Esophagus squamous epithelium (tissue), 5 donors: Measurements from ENCODE around the gene PRKCQ. TPM values are rescaled to one million over a fixed set of nuclear protein-coding genes. Genes with fewer than 3 reads are reported as not detected.

Experiments used
- DNase-seq: peaks from one replicate; lab custom pipeline; 2025; lab: John Stamatoyannopoulos, UW
- H3K27ac ChIP-seq, 4 donors: fragments of 200-600 bp; sonication (generic); one replicate each; pipeline ENCODE4 v1.5.1; 2016 to 2019; ENCODE audit warnings: mild to moderate bottlenecking in 1 of 4
- H3K27me3 ChIP-seq, 4 donors: fragments of 200-600 bp; sonication (generic); 1 replicate in 3 of 4; 2 replicates in 1 of 4; pipeline versions ENCODE4 v1.5.1 to v1.6.0; 2017 to 2021; ENCODE audit warnings: antibody characterized with exemption in 1 of 4
- H3K36me3 ChIP-seq, 3 donors: fragments of 200-600 bp; sonication (generic); one replicate each; pipeline ENCODE4 v1.5.1; 2016 to 2019
- H3K4me1 ChIP-seq, 3 donors: fragments of 200-600 bp; sonication (generic); one replicate each; pipeline ENCODE4 v1.5.1; 2017 to 2019
- H3K4me3 ChIP-seq, 4 donors: fragments of 200-600 bp; sonication (generic); 1 replicate in 3 of 4; 2 replicates in 1 of 4; pipeline ENCODE4 v1.5.1; 2016 to 2019; ENCODE audit warnings: mild to moderate bottlenecking in 2 of 4, moderate library complexity in 1 of 4
- H3K9me3 ChIP-seq, 3 donors: fragments of 200-600 bp; sonication (generic); one replicate each; pipeline ENCODE4 v1.5.1; 2016 to 2019
- POLR2A ChIP-seq, 4 donors: fragments of 450-650 bp; IDR thresholded peaks; one replicate each; pipeline ENCODE4 v1.6.1; 2017; ENCODE audit warnings: antibody characterized with exemption in 4 of 4, mild to moderate bottlenecking in 4 of 4, moderate library complexity in 3 of 4
- WGBS, 2 donors: methylation state at CpG; one replicate each; pipeline ENCODE4 v1.1.5; 2018; 5-methylcytosine and 5-hydroxymethylcytosine counted together
- intact Hi-C: fragments of 100-400 bp; cut with DNase I; formaldehyde crosslinking; loops from one replicate; pipeline ENCODE4 v1.15.0; 2022
- total RNA-seq, 4 donors: library from RNA; depleted of rRNA; stranded (reverse); fragments of >200 nt; gene quantifications; one replicate each; pipeline ENCODE4 v1.1.0, GENCODE V29; 2016
- TF ChIP-seq, protein P1 (sequence below), 6 experiments: fragments of 450-650 bp in 4 of 6; fragments of 200-600 bp in 2 of 6; sonication (generic) in 2 of 6; IDR thresholded peaks; one replicate each; pipeline ENCODE4 v1.5.1; 2016 to 2019; ENCODE audit warnings: antibody characterized with exemption in 6 of 6, mild to moderate bottlenecking in 4 of 6, moderate library complexity in 4 of 6
- donor health status: DM: yes; HTN: yes; CAD: no.

The PRKCQ gene
- total RNA-seq, 4 donors from 2014 or later = 0.76 to 2.7 (median 1.4) TPM

DNA sequence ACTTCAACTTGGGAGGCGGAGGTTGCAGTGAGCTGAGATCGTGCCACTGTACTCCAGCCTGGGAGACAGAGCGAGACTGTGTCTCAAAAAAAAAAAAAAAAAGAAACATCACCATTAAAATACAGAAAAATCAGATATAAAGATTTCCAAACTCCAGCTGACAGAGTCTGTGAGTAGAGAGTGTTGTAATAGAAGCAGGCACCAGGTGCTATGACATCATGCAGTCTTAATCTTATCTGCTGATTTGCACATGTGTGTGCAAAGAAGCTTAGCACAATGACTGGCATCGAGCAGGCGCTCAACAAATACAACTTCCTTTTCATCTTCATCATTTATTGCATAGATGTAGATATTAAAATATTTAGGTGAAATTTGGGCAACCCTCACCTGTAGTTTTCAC is 92.2 kb downstream of the PRKCQ start:
- H3K4me3 ChIP-seq = no peak overlapping the region

DNA sequence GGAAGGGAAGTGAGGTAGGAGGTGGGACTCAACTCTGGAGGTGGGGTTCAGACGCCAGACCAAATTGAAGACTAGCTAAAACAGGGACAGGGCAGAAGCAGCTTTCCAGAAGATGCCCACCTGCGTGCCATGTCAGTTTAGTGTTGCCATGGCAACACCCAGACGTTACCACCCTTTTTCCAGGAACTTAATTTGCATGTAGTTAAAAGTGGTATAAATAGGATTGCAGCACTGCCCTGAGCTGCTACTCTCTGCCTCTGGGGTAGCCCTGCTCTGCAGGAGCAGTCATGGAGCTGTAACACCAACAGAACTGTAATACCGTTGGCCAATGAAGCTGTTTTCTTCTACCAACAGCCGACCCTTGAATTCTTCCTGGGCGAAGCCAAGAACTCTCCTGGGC is 93.8 kb downstream of the PRKCQ start:
- Histone ChIP-seq H3K27ac (no peak overlapping the region), H3K4me1 (peaks cover 0 to 5% (median 0%) of the 10 kb centered on the region in 3 donors), H3K9me3 (no peaks in the 10 kb centered on the region), H3K27me3 (no peaks in the 10 kb centered on the region), H3K4me3 (no peak overlapping the region), H3K36me3 (no peaks in the 10 kb centered on the region)
- intact Hi-C loops = no loop called here
- DNase-seq = no peak
- 83 to 89% methylated on average over 3 to 5 of the region's 6 CpGs for WGBS, 2 donors
- no peak for TF ChIP-seq POLR2A (IDR thresholded peaks at IDR 0.05)
- TF ChIP-seq, protein P1, sequence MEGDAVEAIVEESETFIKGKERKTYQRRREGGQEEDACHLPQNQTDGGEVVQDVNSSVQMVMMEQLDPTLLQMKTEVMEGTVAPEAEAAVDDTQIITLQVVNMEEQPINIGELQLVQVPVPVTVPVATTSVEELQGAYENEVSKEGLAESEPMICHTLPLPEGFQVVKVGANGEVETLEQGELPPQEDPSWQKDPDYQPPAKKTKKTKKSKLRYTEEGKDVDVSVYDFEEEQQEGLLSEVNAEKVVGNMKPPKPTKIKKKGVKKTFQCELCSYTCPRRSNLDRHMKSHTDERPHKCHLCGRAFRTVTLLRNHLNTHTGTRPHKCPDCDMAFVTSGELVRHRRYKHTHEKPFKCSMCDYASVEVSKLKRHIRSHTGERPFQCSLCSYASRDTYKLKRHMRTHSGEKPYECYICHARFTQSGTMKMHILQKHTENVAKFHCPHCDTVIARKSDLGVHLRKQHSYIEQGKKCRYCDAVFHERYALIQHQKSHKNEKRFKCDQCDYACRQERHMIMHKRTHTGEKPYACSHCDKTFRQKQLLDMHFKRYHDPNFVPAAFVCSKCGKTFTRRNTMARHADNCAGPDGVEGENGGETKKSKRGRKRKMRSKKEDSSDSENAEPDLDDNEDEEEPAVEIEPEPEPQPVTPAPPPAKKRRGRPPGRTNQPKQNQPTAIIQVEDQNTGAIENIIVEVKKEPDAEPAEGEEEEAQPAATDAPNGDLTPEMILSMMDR (IDR thresholded peaks at IDR 0.05) = no peak

More for the DNA sequence above, 92.2 kb downstream of the PRKCQ start:
- Histone ChIP-seq H3K27ac (no peak overlapping the region), H3K4me1 (peaks cover 0 to 21% (median 0%) of the 10 kb centered on the region in 3 donors), H3K36me3 (no peaks in the 10 kb centered on the region), H3K27me3 (no peaks in the 10 kb centered on the region), H3K9me3 (no peaks in the 10 kb centered on the region)
- no peak for DNase-seq
- no peak for TF ChIP-seq POLR2A (IDR thresholded peaks at IDR 0.05)
- TF ChIP-seq, protein P1 (IDR thresholded peaks at IDR 0.05) = no peak
- WGBS, 2 donors = 76 to 88% methylated on average over 4 to 5 of the region's 5 CpGs
- intact Hi-C loops = no loop called here

DNA sequence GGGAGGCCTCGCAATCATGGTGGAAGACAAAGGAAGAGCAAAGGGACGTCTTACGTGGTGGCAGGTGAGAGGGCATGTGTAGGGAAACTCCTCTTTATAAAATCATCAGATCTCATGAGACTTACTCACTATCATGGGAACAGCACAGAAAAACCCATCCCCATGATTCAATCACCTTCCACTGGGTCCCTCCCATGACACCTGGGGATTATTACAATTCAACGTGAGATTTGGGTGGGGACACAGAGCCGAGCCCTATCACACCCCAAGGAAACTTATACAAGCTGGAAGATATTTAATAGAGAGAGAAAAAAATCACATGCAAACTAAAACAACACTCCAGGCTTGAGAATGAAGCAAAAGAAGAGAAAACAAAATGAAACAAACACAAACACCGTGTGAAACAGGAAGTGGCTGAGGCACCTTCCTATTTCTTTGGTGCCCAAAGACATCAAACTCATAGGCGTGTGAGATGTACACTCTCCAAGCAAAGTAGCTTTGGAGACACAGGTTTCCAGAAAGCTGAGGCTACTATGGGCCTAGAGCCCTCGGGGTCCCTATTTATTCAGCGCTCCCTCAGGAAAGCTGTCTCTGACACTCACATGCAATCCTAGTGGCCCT is 97.2 kb downstream of the PRKCQ start:
- no peak for DNase-seq
- no peaks in the 10 kb centered on the region for H3K27me3 ChIP-seq
- H3K9me3 ChIP-seq = no peaks in the 10 kb centered on the region
- H3K4me1 ChIP-seq = peaks cover 0 to 4% (median 0%) of the 10 kb centered on the region in 3 donors
- TF ChIP-seq POLR2A (IDR thresholded peaks at IDR 0.05) = no peak
- TF ChIP-seq, protein P1 (IDR thresholded peaks at IDR 0.05) = no peak
- intact Hi-C loops = no loop called here
- no peaks in the 10 kb centered on the region for H3K36me3 ChIP-seq
- no peak overlapping the region for H3K4me3 ChIP-seq
- WGBS, 2 donors = 82 to 86% methylated on average over 9 of the region's 9 CpGs
- no peak overlapping the region for H3K27ac ChIP-seq

DNA sequence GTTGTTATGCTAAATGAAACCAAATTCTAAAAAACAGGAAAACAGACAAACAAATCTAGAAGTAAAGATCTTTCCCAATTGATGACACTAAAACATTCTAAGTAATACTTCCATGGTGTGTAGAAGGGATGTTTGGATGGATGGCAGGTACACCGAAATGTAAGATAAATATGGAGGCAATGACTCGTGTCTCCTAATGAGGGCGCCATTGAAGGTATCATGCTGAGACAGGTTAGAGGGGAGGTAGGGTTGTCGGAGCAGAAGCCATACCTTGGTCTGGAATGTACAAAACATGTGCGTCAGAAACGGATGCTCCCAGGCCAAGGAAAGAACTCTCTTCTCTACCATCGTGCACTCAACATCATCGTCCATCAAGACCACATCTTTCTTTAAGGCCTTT is 101.4 kb downstream of the PRKCQ start:
- intact Hi-C loops = no loop called here
- no peak for DNase-seq
- Histone ChIP-seq H3K27ac (no peak overlapping the region), H3K4me3 (no peak overlapping the region), H3K9me3 (no peaks in the 10 kb centered on the region), H3K4me1 (peaks cover 0 to 4% (median 0%) of the 10 kb centered on the region in 3 donors), H3K27me3 (no peaks in the 10 kb centered on the region), H3K36me3 (no peaks in the 10 kb centered on the region)
- 91 to 95% methylated on average over 8 of the region's 8 CpGs for WGBS, 2 donors
- TF ChIP-seq POLR2A (IDR thresholded peaks at IDR 0.05) = no peak
- TF ChIP-seq, protein P1 (IDR thresholded peaks at IDR 0.05) = no peak

DNA sequence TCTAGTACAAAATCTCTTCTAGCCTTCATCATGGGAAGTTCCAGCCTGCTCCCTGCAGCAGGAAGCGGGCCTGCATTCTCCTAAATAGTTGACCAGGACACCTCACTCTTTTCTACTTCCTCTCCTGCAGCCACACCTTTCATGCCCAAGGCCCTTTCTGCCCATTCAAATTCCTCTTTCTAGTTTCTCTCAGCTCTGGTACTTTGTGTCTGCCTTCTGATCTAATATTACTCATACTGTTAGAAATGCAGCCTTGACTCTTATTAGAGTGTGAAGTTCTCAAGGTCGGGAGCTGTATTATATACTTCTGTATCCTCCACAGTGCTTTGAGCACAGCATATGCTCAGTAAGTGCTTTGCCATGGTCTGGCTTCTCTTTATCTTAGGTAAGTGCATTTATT is 103.1 kb downstream of the PRKCQ start:
- no peak overlapping the region for H3K27ac ChIP-seq

More for the DNA sequence above, 103.1 kb downstream of the PRKCQ start:
- no peaks in the 10 kb centered on the region for H3K36me3 ChIP-seq
- intact Hi-C loops = no loop called here
- no peaks in the 10 kb centered on the region for H3K9me3 ChIP-seq
- no peak for DNase-seq
- H3K4me1 ChIP-seq = no peaks in the 10 kb centered on the region
- WGBS, 2 donors = 67 to 71% methylated on average over 2 of the region's 2 CpGs
- no peak for TF ChIP-seq POLR2A (IDR thresholded peaks at IDR 0.05)
- TF ChIP-seq, protein P1 (IDR thresholded peaks at IDR 0.05) = no peak
- no peak overlapping the region for H3K4me3 ChIP-seq
- no peaks in the 10 kb centered on the region for H3K27me3 ChIP-seq
